NCI-H526 (cell line): Measurements from ENCODE around the gene PLIN4.

Experiments used
- DNase-seq, 2 experiments: peaks; one replicate each; lab custom pipeline; 2025; lab: John Stamatoyannopoulos, UW

The PLIN4 gene

GRCh38 chr19:4455719-4456475 lies 62.4 kb downstream of the PLIN4 start:
- no peak for DNase-seq

GRCh38 chr19:4454747-4455718 lies 63.3 kb downstream of the PLIN4 start:
- no peak for DNase-seq

DNA sequence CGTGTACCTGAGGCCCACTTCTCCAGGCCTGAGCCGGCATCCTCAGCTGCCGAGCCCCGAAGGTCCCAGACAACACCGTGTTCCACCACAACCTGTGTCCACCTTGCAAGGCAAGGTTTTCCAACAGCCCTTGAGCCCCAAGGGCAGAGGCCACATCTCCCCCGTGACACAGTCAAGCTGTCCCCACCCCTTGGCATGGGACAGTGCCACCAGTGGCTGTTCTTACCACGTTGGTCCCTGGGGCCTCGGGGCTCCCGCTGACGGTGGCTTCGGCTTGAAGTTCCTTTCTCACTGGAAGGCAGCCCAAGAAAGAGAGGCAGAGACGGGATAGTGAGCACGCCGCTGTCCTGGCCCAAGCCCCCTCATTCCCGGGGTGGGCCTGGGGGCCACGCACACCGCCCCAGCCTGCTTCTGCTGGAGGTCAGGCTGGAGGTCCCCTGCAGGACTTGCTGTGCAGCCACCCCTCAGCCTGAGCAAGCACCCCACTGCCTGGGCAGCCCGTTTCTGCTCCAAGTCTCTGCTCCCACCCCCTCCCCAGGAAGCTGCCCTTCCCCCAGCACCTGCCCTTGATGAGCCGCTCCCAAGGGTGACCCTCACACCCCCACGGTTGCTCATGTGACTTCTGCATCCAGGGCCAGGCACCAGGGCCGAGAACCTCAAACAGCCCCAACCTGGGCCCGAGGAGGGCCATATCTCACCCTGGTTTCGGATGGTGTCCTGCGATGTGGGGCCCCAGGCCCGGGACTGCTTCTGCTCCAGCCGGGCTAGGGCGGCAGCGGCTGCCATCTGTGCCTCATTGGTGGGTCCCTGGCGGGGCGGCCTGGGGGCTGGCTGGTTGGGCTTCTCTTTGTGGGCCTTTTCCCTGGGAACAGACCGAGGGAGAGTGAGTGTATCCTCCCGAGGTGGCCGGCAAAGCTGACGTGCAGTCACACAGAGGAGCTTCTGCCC lies 64.8 kb downstream of the PLIN4 start:
- no peak for DNase-seq

DNA sequence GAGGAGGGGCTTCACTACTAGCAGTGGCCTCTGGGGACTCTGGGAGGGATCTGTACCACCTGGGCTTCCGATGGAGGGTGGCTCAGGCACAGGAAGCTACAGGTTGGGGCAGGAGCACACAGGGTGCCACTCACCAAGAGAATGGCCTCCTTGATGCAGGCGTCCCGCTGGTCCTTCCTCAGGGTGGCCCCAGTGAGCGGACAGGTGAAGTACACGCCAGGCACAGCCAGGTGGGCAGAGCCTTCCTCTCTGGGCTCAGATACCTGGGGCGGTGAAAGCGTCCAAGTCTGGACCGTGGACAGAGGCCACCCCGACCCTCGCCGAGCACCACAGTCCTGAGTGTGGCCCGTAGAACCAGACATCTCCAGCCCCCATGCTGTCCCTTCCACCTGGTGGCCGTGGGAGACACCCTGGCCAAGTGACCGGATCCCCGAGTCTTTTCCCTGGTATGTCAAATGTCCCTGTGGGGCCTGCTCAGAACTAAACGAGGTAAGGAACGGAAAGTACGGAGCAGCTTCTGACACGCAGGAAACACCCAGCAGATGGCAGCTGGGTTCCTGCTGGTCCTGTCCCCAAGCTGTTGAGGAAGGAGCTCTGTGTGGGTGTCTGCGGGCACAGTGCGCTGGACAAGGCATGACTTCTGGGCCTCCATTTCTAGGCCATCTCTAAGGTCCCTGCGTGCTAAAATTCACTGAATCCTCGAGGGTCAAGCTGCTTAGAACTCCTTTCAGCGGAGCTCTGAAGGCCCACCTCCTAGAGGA lies 65.9 kb downstream of the PLIN4 start:
- DNase-seq: no peak
